ENCODE results near the gene SMTNL1. TPM values are rescaled to one million over a fixed set of nuclear protein-coding genes. Genes with fewer than 3 reads are reported as not detected.

SMTNL1 gene
- total and polyA plus RNA-seq, 8 donors, result not detected

DNA sequence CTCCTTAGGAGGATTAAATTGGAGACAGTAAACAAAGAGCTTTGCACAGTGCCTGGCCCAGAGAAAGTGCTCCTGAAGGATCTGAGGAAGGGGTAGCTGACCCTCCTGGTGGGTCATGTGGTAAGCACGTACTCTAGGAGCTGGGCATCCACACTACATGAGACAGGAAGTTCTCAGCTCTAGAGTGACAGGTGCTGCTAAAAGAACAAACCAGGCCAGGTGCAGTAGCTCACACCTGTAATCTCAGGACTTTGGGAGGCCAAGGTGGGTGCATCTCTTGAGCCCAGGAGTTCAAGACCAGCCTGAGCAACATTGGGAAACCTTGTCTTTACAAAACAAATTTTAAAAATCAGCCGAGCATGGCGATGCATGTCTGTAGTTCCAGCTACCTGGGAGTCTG, 35.0 kb upstream of the SMTNL1 start:
- Histone ChIP-seq H3K9me3 (no peaks in the 10 kb centered on the region), H3K4me1 (peaks cover 46 to 74% (median 73%) of the 10 kb centered on the region in 3 donors), H3K27ac (peak overlapping the region; percentile 60 to 78 (median 71)), H3K36me3 (peaks cover 0 to 5% (median 0%) of the 10 kb centered on the region in 3 donors), H3K27me3 (no peaks in the 10 kb centered on the region), H3K4me3 (no peak overlapping the region)
- TF ChIP-seq CTCF (IDR thresholded peaks at IDR 0.05), result no peak
- intact Hi-C loops (cut with DNase I), result no loop called here
- ATAC-seq, result peak; percentile 1 to 24 (median 6)
- 46 to 52% methylated on average over 3 of the region's 3 CpGs for WGBS, 2 donors
- peak in 3 of 6 donors; percentile 14 to 57 (median 35) for DNase-seq
- no peak for FAIRE-seq

DNA sequence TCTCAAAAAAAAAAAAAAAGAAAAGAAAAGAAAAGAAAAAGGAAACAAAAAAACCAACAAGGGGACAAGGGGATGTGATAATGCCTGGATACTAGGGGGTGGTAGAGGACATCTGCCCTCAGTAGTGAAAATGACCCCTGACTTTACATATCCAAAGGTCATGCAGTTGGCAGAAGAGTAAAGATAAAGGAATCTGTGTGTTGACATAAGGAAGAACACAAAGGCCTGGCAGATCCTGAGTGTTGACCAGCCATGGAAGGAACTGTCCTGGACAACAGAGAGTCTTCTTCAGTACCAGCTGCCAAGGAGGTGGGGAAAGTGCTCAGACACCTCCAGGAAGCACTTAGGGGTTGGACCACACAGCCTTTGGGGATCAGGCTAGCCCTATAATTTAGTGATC, 34.5 kb upstream of the SMTNL1 start:
- peak overlapping the region; percentile 60 to 78 (median 71) for H3K27ac ChIP-seq
- H3K4me3 ChIP-seq, result no peak overlapping the region
- peaks cover 42 to 73% (median 68%) of the 10 kb centered on the region in 3 donors for H3K4me1 ChIP-seq
- ATAC-seq (no peak), FAIRE-seq (no peak), DNase-seq (peak in 1 of 6 donors; percentile 2)
- H3K27me3 ChIP-seq, result no peaks in the 10 kb centered on the region
- intact Hi-C loops (cut with DNase I), result no loop called here
- H3K36me3 ChIP-seq, result peaks cover 0 to 10% (median 0%) of the 10 kb centered on the region in 3 donors
- no peaks in the 10 kb centered on the region for H3K9me3 ChIP-seq
- no peak for TF ChIP-seq CTCF (IDR thresholded peaks at IDR 0.05)

GRCh38 chr11:57504511-57504910, 32.9 kb upstream of the SMTNL1 start:
- ATAC-seq, result no peak
- no peak for TF ChIP-seq CTCF (IDR thresholded peaks at IDR 0.05)
- no peak overlapping the region for H3K4me3 ChIP-seq
- WGBS, 2 donors, result 43 to 55% methylated on average over 4 of the region's 4 CpGs
- H3K27ac ChIP-seq, result peak overlapping the region in 1 of 4 donors; percentile 9
- H3K9me3 ChIP-seq, result no peaks in the 10 kb centered on the region
- FAIRE-seq, result no peak
- intact Hi-C loops (cut with DNase I), result no loop called here
- peaks cover 0 to 12% (median 0%) of the 10 kb centered on the region in 3 donors for H3K36me3 ChIP-seq
- peaks cover 31 to 62% (median 56%) of the 10 kb centered on the region in 3 donors for H3K4me1 ChIP-seq
- no peaks in the 10 kb centered on the region for H3K27me3 ChIP-seq
- DNase-seq, result no peak

DNA sequence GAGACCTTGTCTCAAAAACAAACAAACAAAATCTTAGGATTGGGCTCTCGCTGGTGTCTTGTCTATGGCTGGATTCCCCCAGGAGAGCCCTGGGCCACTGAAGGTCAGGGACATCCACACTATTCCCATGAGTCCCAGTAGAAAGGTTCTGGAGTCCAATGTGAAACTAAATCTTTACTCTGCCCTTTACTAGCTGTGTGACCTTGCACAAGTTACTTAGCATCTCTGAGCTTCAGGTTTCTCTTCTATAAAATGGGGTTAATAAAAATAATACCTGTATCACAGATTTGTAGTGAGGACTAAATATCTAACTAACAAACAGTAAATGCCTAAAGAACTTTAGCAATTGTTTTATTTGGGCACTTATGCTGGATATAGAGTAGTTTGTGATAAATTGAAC, 30.9 kb upstream of the SMTNL1 start:
- no peak overlapping the region for H3K4me3 ChIP-seq
- no peaks in the 10 kb centered on the region for H3K9me3 ChIP-seq
- peaks cover 0 to 12% (median 0%) of the 10 kb centered on the region in 3 donors for H3K36me3 ChIP-seq
- intact Hi-C loops (cut with DNase I), result no loop called here
- WGBS, 2 donors, result 65 to 79% methylated on average over 1 of the region's 1 CpG
- FAIRE-seq (no peak), ATAC-seq (no peak), DNase-seq (peak in 1 of 6 donors; percentile 4)
- no peaks in the 10 kb centered on the region for H3K27me3 ChIP-seq
- no peak overlapping the region for H3K27ac ChIP-seq
- TF ChIP-seq CTCF (IDR thresholded peaks at IDR 0.05), result no peak
- peaks cover 25 to 48% (median 45%) of the 10 kb centered on the region in 3 donors for H3K4me1 ChIP-seq

GRCh38 chr11:57508341-57509170, 28.8 kb upstream of the SMTNL1 start:
- Histone ChIP-seq H3K27me3 (no peaks in the 10 kb centered on the region), H3K27ac (peak overlapping the region in 1 of 4 donors; percentile 10), H3K9me3 (no peaks in the 10 kb centered on the region), H3K4me1 (peaks cover 12 to 31% (median 28%) of the 10 kb centered on the region in 3 donors), H3K4me3 (no peak overlapping the region), H3K36me3 (peaks cover 0 to 12% (median 0%) of the 10 kb centered on the region in 3 donors)
- TF ChIP-seq CTCF (IDR thresholded peaks at IDR 0.05), result no peak
- peak in 1 of 6 donors; percentile 1 for DNase-seq
- WGBS, 2 donors, result 43 to 52% methylated on average over 7 of the region's 7 CpGs
- no peak for FAIRE-seq
- peak in 2 of 4 donors; percentile 8 to 45 for ATAC-seq
- intact Hi-C loops (cut with DNase I), result no loop called here
